Keratinocyte (primary cell): ENCODE results near the gene TLR9. TPM values are rescaled to one million over a fixed set of nuclear protein-coding genes. Genes with fewer than 3 reads are reported as not detected.

ENCODE experiments used
- DNase-seq: peaks from one replicate; pipeline ENCODE4 v3.0.0-alpha.2; 2011; ENCODE audit warnings: low read depth, missing footprints, low spot score
- FAIRE-seq: peaks from 2 replicates; lab custom pipeline; 2011; peaks lifted over from hg19 to GRCh38; lab: Jason Lieb, UNC
- H2AFZ ChIP-seq: 2 replicates; pipeline ENCODE4 v1.6.0; 2012; ENCODE audit warnings: low read length, control low read depth, inconsistent platforms; ENCODE audit not compliant: control insufficient read depth
- H3K27ac ChIP-seq: 2 replicates; pipeline ENCODE4 v1.5.1; 2011; ENCODE audit warnings: low read length; ENCODE audit not compliant: control insufficient read depth, insufficient read depth
- H3K27me3 ChIP-seq: 3 replicates; pipeline ENCODE4 v1.6.0; 2011; ENCODE audit warnings: low read length; ENCODE audit not compliant: control insufficient read depth, insufficient read depth; ENCODE audit errors: extremely low read depth
- H3K36me3 ChIP-seq, 2 experiments: 2 replicates in 1 of 2; 3 replicates in 1 of 2; pipeline ENCODE4 v1.5.1; 2011; ENCODE audit warnings: low read length in 2 of 2, mild to moderate bottlenecking in 1 of 2; ENCODE audit not compliant: control insufficient read depth in 2 of 2, insufficient read depth in 2 of 2; ENCODE audit errors: extremely low read depth in 1 of 2
- H3K4me1 ChIP-seq: 3 replicates; pipeline ENCODE4 v1.5.1; 2011; ENCODE audit warnings: low read length; ENCODE audit not compliant: control insufficient read depth, insufficient read depth; ENCODE audit errors: extremely low read depth
- H3K4me2 ChIP-seq: 3 replicates; pipeline ENCODE4 v1.6.0; 2011; ENCODE audit warnings: low read depth, low read length; ENCODE audit not compliant: control insufficient read depth, insufficient read depth; ENCODE audit errors: extremely low read depth
- H3K4me3 ChIP-seq, 3 experiments: fragments of 200-600 bp in 1 of 3; sonication (generic) in 1 of 3; 2 replicates in 2 of 3; 3 replicates in 1 of 3; pipeline ENCODE4 v1.5.1; 2011 to 2016; ENCODE audit warnings: low read length in 3 of 3, mild to moderate bottlenecking in 3 of 3, control low read depth in 2 of 3, inconsistent platforms in 1 of 3, low read depth in 1 of 3, mixed read lengths in 1 of 3, mixed run types in 1 of 3, moderate library complexity in 1 of 3; ENCODE audit not compliant: control insufficient read depth in 2 of 3, insufficient read depth in 2 of 3; ENCODE audit errors: extremely low read depth in 1 of 3
- H3K79me2 ChIP-seq: 2 replicates; pipeline ENCODE4 v1.6.0; 2012; ENCODE audit warnings: low read length; ENCODE audit not compliant: control insufficient read depth, insufficient read depth
- H3K9ac ChIP-seq: 3 replicates; pipeline ENCODE4 v1.6.0; 2011; ENCODE audit warnings: low read length; ENCODE audit not compliant: control insufficient read depth, insufficient read depth; ENCODE audit errors: extremely low read depth
- H3K9me1 ChIP-seq: 3 replicates; pipeline ENCODE4 v1.6.0; 2011; ENCODE audit warnings: low read length; ENCODE audit not compliant: control insufficient read depth, insufficient read depth; ENCODE audit errors: extremely low read depth
- H3K9me3 ChIP-seq: 2 replicates; pipeline ENCODE4 v1.5.1; 2012; ENCODE audit warnings: low read depth, low read length; ENCODE audit not compliant: control insufficient read depth
- H4K20me1 ChIP-seq: 3 replicates; pipeline ENCODE4 v1.6.0; 2011; ENCODE audit warnings: low read length; ENCODE audit not compliant: control insufficient read depth, insufficient read depth; ENCODE audit errors: extremely low read depth
- EZH2 ChIP-seq: IDR thresholded peaks from one replicate; pipeline ENCODE4 v1.6.1; 2012; ENCODE audit warnings: inconsistent platforms, mild to moderate bottlenecking, low read length, moderate library complexity
- dilution Hi-C: fragments of 300-500 bp; cut with MboI; formaldehyde crosslinking; loops from one replicate; pipeline ENCODE4 v1.7.0; 2020; ENCODE audit warnings: low sequenced_read_pairs; ENCODE audit not compliant: extremely low pct_ligation_motif_present
- polyA plus RNA-seq, 5 experiments: library from polyadenylated mRNA; depleted of rRNA in 3 of 5; stranded (reverse) in 3 of 5; stranded (forward) in 1 of 5; unstranded in 1 of 5; fragments of >200 nt; gene quantifications; 1 replicate in 1 of 5; 2 replicates in 3 of 5; 3 replicates in 1 of 5; pipeline versions ENCODE4 v1.2.1 to v1.2.3, GENCODE V29; 2011 to 2012; ENCODE audit warnings: missing spikeins in 2 of 5, low read depth in 1 of 5, low replicate concordance in 1 of 5
- TF ChIP-seq, protein P1 (sequence below), 3 experiments: IDR thresholded peaks in 1 of 3; conservative IDR thresholded peaks in 1 of 3; optimal IDR thresholded peaks in 1 of 3; 2 replicates in 2 of 3; 3 replicates in 1 of 3; pipeline versions ENCODE3 to v1.5.1; 2011; ENCODE audit warnings: low read length in 3 of 3, mild to moderate bottlenecking in 3 of 3, moderate library complexity in 2 of 3, control low read depth in 1 of 3, inconsistent platforms in 1 of 3; ENCODE audit not compliant: insufficient read depth in 2 of 3; ENCODE audit errors: extremely low read depth in 1 of 3

TLR9 gene
- polyA plus RNA-seq, 1 donor (not counting 4 experiments of a cell fraction or from before 2014, with no cell fraction given), result not detected

DNA sequence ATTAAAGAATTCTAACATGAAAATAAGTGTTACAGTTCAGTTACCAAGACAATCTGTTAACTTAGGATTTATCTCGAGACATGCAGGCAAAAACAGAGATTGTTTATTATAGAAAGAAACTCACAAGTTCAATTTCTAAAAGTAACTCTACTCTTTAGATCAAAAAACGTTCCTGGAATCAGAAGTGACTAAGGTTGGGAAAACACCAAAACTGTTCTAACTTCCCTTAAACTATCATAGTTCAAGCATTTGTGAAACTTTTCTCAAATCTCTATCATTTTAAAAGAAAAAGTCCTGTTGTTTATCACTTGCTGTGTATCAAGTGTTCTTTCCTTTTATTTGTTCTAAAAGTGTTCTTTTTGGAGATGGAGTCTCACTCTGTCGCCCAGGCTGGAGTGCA lies 44.3 kb upstream of the TLR9 start:
- no peak overlapping the region for H3K4me2 ChIP-seq
- no peak overlapping the region for H2AFZ ChIP-seq
- FAIRE-seq (no peak), DNase-seq (no peak)
- H3K4me3 ChIP-seq, result no peak overlapping the region
- H4K20me1 ChIP-seq, result peaks cover 12% of the 10 kb centered on the region
- H3K79me2 ChIP-seq, result peaks cover 83% of the 10 kb centered on the region
- H3K4me1 ChIP-seq, result peaks cover 7% of the 10 kb centered on the region
- peaks cover 8 to 31% of the 10 kb centered on the region in 2 experiments for H3K36me3 ChIP-seq
- H3K27ac ChIP-seq, result no peak overlapping the region
- no peaks in the 10 kb centered on the region for H3K27me3 ChIP-seq
- TF ChIP-seq EZH2, result no peak
- TF ChIP-seq, protein P1, sequence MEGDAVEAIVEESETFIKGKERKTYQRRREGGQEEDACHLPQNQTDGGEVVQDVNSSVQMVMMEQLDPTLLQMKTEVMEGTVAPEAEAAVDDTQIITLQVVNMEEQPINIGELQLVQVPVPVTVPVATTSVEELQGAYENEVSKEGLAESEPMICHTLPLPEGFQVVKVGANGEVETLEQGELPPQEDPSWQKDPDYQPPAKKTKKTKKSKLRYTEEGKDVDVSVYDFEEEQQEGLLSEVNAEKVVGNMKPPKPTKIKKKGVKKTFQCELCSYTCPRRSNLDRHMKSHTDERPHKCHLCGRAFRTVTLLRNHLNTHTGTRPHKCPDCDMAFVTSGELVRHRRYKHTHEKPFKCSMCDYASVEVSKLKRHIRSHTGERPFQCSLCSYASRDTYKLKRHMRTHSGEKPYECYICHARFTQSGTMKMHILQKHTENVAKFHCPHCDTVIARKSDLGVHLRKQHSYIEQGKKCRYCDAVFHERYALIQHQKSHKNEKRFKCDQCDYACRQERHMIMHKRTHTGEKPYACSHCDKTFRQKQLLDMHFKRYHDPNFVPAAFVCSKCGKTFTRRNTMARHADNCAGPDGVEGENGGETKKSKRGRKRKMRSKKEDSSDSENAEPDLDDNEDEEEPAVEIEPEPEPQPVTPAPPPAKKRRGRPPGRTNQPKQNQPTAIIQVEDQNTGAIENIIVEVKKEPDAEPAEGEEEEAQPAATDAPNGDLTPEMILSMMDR (optimal IDR thresholded peaks at IDR 0.05 in 1 of 3, IDR thresholded peaks at IDR 0.05 in 1 of 3, conservative IDR thresholded peaks at IDR 0.05 in 1 of 3; ENCODE audit: extremely low read depth in 1 of 3, insufficient read depth in 2 of 3, low read length in 3 of 3), result no peak
- dilution Hi-C loops, result no loop called here
- no peak overlapping the region for H3K9ac ChIP-seq
- H3K9me3 ChIP-seq, result no peaks in the 10 kb centered on the region
- H3K9me1 ChIP-seq, result no peaks in the 10 kb centered on the region

DNA sequence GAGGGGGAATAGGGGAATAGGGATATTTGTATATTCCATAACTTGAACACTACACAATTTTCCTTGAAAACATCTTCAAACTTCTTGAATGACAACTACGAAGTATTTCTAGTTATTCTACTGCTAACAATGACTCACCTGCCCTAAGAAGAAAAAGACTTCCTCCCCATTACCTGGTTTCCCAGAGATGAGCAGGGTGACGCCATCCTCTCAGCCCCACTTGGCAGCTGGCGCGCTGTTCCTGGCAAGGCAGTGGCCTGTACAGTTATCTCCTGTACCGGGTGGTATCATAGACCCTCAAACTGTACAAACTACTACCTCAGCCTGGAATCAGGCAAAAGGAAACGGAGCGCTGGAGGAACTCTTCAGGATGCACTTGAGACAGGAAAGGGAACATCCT lies 42.6 kb upstream of the TLR9 start:
- DNase-seq (no peak), FAIRE-seq (no peak)
- Histone ChIP-seq H2AFZ (no peak overlapping the region), H3K27ac (no peak overlapping the region), H3K4me2 (no peak overlapping the region), H3K27me3 (no peaks in the 10 kb centered on the region), H3K36me3 (peaks cover 14 to 34% of the 10 kb centered on the region in 2 experiments), H3K9me3 (no peaks in the 10 kb centered on the region), H3K9ac (no peak overlapping the region), H3K4me3 (no peak overlapping the region), H3K4me1 (peaks cover 7% of the 10 kb centered on the region), H4K20me1 (peaks cover 12% of the 10 kb centered on the region), H3K79me2 (peaks cover 82% of the 10 kb centered on the region), H3K9me1 (no peaks in the 10 kb centered on the region)
- dilution Hi-C loops, result no loop called here
- TF ChIP-seq, protein P1 (optimal IDR thresholded peaks at IDR 0.05 in 1 of 3, IDR thresholded peaks at IDR 0.05 in 1 of 3, conservative IDR thresholded peaks at IDR 0.05 in 1 of 3; ENCODE audit: extremely low read depth in 1 of 3, insufficient read depth in 2 of 3, low read length in 3 of 3), result no peak
- TF ChIP-seq EZH2, result no peak
